ENCODE data around the gene SMCHD1. TPM values are rescaled to one million over a fixed set of nuclear protein-coding genes. Genes with fewer than 3 reads are reported as not detected.

SMCHD1 gene
- total RNA-seq, 1 experiment from 2014 or later = 48.6 TPM

- no peak overlapping the region for H2AFZ ChIP-seq (ENCODE audit: low read depth, low read length, poor library complexity, severe bottlenecking)
- CTCF ChIA-PET = no interaction called here
Observed at GRCh38 chr18:2719040-2719439, 63.5 kb downstream of the SMCHD1 start.

GRCh38 chr18:2723207-2723606, 67.7 kb downstream of the SMCHD1 start:
- Histone ChIP-seq H3K9me3 (ENCODE audit: control insufficient read depth in 1 of 2, insufficient read depth in 1 of 2, low read depth in 1 of 2, low read length in 2 of 2) (no peaks in the 10 kb centered on the region), H3K27me3 (ENCODE audit: insufficient read depth, low read length) (no peaks in the 10 kb centered on the region), H3K79me2 (ENCODE audit: insufficient read depth, low read length) (peaks cover 34% of the 10 kb centered on the region), H4K20me1 (ENCODE audit: insufficient read depth) (0 out of 2 replicates have a peak, but pooled peaks cover 3% of the 10 kb centered on the region), H3K4me2 (ENCODE audit: low read length) (no peak overlapping the region), H3K9ac (ENCODE audit: low read length) (no peak overlapping the region), H2AFZ (ENCODE audit: low read depth, low read length, poor library complexity, severe bottlenecking) (no peak overlapping the region), H3K27ac (ENCODE audit: low read depth, low read length) (no peak overlapping the region), H3K9me2 (ENCODE audit: insufficient read depth) (no peaks in the 10 kb centered on the region), H3K4me3 (replicated peaks in 1 of 2; ENCODE audit: low read depth in 1 of 2, low read length in 2 of 2) (no peak overlapping the region), H3K36me3 (ENCODE audit: control insufficient read depth in 1 of 2, insufficient read depth in 2 of 2, low read length in 2 of 2) (peaks cover 21 to 36% of the 10 kb centered on the region in 2 experiments), H3K4me1 (ENCODE audit: control insufficient read depth in 1 of 2, insufficient read depth in 2 of 2, low read length in 2 of 2) (no peaks in the 10 kb centered on the region)
- BruUV-seq (replicated peaks) = no TSS peak
- CTCF ChIA-PET = interaction anchor here (0.9 kb wide), 1 partner anchor 43 kb away, joined by 3 read pairs; no protein-coding TSS in a partner anchor
- intact Hi-C loops (cut with micrococcal nuclease) = no loop called here
- no peak for DNase-seq (ENCODE audit: low read depth, low spot score)
- POLR2A ChIA-PET = no interaction called here
- no peak for ATAC-seq
- RAD21 ChIA-PET (ENCODE audit: low non-redundant PET in 1 of 2, low total read pairs in 2 of 2, uncharacterized antibody in 2 of 2, unreplicated experiment in 2 of 2) = no interaction called here
- TF ChIP-seq RAD21 (IDR thresholded peaks at IDR 0.05; ENCODE audit: low read depth) (no peak), YY1 (IDR thresholded peaks at IDR 0.05; ENCODE audit: extremely low read depth, insufficient replicate concordance, low read depth, low read length) (no peak), EZH2 (IDR thresholded peaks at IDR 0.05) (no peak), SIN3A (IDR thresholded peaks at IDR 0.05; ENCODE audit: low read depth) (no peak), TCF7L2 (IDR thresholded peaks at IDR 0.05; ENCODE audit: borderline replicate concordance, extremely low read depth, insufficient read depth, insufficient read length) (no peak), CBX3 (IDR thresholded peaks at IDR 0.05; ENCODE audit: low read depth) (no peak), EGR1 (IDR thresholded peaks at IDR 0.05; ENCODE audit: low read depth) (no peak), POLR2A (IDR thresholded peaks at IDR 0.05; ENCODE audit: borderline replicate concordance, extremely low read depth, insufficient read depth, insufficient read length) (no peak)
- TF ChIP-seq, protein P1, sequence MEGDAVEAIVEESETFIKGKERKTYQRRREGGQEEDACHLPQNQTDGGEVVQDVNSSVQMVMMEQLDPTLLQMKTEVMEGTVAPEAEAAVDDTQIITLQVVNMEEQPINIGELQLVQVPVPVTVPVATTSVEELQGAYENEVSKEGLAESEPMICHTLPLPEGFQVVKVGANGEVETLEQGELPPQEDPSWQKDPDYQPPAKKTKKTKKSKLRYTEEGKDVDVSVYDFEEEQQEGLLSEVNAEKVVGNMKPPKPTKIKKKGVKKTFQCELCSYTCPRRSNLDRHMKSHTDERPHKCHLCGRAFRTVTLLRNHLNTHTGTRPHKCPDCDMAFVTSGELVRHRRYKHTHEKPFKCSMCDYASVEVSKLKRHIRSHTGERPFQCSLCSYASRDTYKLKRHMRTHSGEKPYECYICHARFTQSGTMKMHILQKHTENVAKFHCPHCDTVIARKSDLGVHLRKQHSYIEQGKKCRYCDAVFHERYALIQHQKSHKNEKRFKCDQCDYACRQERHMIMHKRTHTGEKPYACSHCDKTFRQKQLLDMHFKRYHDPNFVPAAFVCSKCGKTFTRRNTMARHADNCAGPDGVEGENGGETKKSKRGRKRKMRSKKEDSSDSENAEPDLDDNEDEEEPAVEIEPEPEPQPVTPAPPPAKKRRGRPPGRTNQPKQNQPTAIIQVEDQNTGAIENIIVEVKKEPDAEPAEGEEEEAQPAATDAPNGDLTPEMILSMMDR (IDR thresholded peaks at IDR 0.05 in 2 of 3, conservative IDR thresholded peaks at IDR 0.05 in 1 of 3; ENCODE audit: borderline replicate concordance in 1 of 3, insufficient read depth in 1 of 3, low read depth in 2 of 3, low read length in 2 of 3) = no peak
- TF ChIP-seq, protein P2, sequence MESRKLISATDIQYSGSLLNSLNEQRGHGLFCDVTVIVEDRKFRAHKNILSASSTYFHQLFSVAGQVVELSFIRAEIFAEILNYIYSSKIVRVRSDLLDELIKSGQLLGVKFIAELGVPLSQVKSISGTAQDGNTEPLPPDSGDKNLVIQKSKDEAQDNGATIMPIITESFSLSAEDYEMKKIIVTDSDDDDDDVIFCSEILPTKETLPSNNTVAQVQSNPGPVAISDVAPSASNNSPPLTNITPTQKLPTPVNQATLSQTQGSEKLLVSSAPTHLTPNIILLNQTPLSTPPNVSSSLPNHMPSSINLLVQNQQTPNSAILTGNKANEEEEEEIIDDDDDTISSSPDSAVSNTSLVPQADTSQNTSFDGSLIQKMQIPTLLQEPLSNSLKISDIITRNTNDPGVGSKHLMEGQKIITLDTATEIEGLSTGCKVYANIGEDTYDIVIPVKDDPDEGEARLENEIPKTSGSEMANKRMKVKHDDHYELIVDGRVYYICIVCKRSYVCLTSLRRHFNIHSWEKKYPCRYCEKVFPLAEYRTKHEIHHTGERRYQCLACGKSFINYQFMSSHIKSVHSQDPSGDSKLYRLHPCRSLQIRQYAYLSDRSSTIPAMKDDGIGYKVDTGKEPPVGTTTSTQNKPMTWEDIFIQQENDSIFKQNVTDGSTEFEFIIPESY (IDR thresholded peaks at IDR 0.05; ENCODE audit: extremely low read depth, insufficient replicate concordance, low read length) = no peak

More at GRCh38 chr18:2719040-2719439, 63.5 kb downstream of the SMCHD1 start:
- H3K79me2 ChIP-seq (ENCODE audit: insufficient read depth, low read length) = peaks cover 71% of the 10 kb centered on the region
- peaks cover 12 to 19% of the 10 kb centered on the region in 2 experiments; a peak in 2 of 4 replicates for H3K36me3 ChIP-seq (ENCODE audit: control insufficient read depth in 1 of 2, insufficient read depth in 2 of 2, low read length in 2 of 2)
- no peak overlapping the region for H3K4me2 ChIP-seq (ENCODE audit: low read length)
- TF ChIP-seq EZH2 (IDR thresholded peaks at IDR 0.05) = no peak
- H3K27ac ChIP-seq (ENCODE audit: low read depth, low read length) = no peak overlapping the region
- RAD21 ChIA-PET (ENCODE audit: low non-redundant PET in 1 of 2, low total read pairs in 2 of 2, uncharacterized antibody in 2 of 2, unreplicated experiment in 2 of 2) = no interaction called here
- POLR2A ChIA-PET = no interaction called here
- H3K4me3 ChIP-seq (replicated peaks in 1 of 2; ENCODE audit: low read depth in 1 of 2, low read length in 2 of 2) = no peak overlapping the region
- H3K9me3 ChIP-seq (ENCODE audit: control insufficient read depth in 1 of 2, insufficient read depth in 1 of 2, low read depth in 1 of 2, low read length in 2 of 2) = no peaks in the 10 kb centered on the region
- no peaks in the 10 kb centered on the region for H3K9me2 ChIP-seq (ENCODE audit: insufficient read depth)
- H4K20me1 ChIP-seq (ENCODE audit: insufficient read depth) = 0 out of 2 replicates have a peak, but pooled peaks cover 6% of the 10 kb centered on the region
- no peak for DNase-seq (ENCODE audit: low read depth, low spot score)
- no peaks in the 10 kb centered on the region for H3K4me1 ChIP-seq (ENCODE audit: control insufficient read depth in 1 of 2, insufficient read depth in 2 of 2, low read length in 2 of 2)
- no peak overlapping the region for H3K9ac ChIP-seq (ENCODE audit: low read length)
- BruUV-seq (replicated peaks) = no TSS peak
- intact Hi-C loops (cut with micrococcal nuclease) = no loop called here
- no peak for ATAC-seq
- H3K27me3 ChIP-seq (ENCODE audit: insufficient read depth, low read length) = no peaks in the 10 kb centered on the region
